Left ventricle myocardium inferior (tissue), 1 donor: ENCODE data around the gene KIRREL1. TPM values are rescaled to one million over a fixed set of nuclear protein-coding genes. Genes with fewer than 3 reads are reported as not detected.
A peak's percentile ranks its signal among the peaks of the same experiment; 100 is the strongest.

Source experiments
- DNase-seq: peaks from one replicate; pipeline ENCODE4 v3.0.0-alpha.2; 2020
- H3K27ac ChIP-seq: fragments of 200-600 bp; replicated peaks from 2 replicates; pipeline ENCODE4 v1.8.0; 2021
- H3K27me3 ChIP-seq: fragments of 200-600 bp; 2 replicates; pipeline ENCODE4 v1.8.0; 2021; ENCODE audit warnings: low read depth
- H3K36me3 ChIP-seq: fragments of 200-600 bp; 2 replicates; pipeline ENCODE4 v1.8.0; 2021
- H3K4me1 ChIP-seq: fragments of 200-600 bp; 2 replicates; pipeline ENCODE4 v1.8.0; 2021
- H3K4me3 ChIP-seq: fragments of 200-600 bp; 2 replicates; pipeline ENCODE4 v1.8.0; 2021; ENCODE audit warnings: mild to moderate bottlenecking, moderate library complexity
- H3K9me3 ChIP-seq: fragments of 200-600 bp; replicated peaks from 2 replicates; pipeline ENCODE4 v1.8.0; 2021
- CTCF ChIP-seq: fragments of 200-600 bp; IDR thresholded peaks from 2 replicates; pipeline ENCODE4 v1.8.0; 2021; ENCODE audit warnings: antibody characterized with exemption, mild to moderate bottlenecking, borderline replicate concordance
- intact Hi-C: fragments of 100-400 bp; cut with micrococcal nuclease; formaldehyde crosslinking; loops from one replicate; pipeline ENCODE4 v1.11.0; 2022
- total RNA-seq: library from RNA; stranded (reverse); fragmentation: NEBNext Ultra II Directional; extraction: Animal tissue kit (Norgen Biotek cat#: 25700); gene quantifications from one replicate; pipeline ENCODE4 v1.2.1, GENCODE V29; 2021
- donor health status: DM: no; HTN: yes; CAD: no; lungs with severe emphysema.

KIRREL1 gene
- total RNA-seq, 1 donor from 2014 or later, result 7.3 TPM

DNA sequence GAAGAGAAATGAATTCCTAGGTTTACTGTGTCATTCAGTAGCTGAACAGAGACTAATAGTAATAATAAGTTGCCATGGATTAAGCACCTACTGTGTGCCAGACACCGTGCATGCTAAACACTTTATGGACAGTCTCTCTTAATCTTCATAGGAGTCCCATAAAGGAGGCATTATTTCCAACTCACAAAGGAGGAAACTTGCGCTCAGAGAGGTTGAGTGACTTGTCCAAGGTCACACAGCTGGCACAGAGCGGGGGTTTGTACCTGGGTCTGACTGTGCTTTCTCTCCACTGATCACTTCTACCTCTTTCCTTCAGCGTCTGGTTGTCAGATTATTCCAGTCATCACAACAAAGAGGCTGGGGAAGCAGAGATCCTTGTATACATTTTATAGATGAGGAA is 91.3 kb downstream of the KIRREL1 start:
- Histone ChIP-seq H3K27ac (no peak overlapping the region), H3K4me1 (no peaks in the 10 kb centered on the region), H3K36me3 (peaks cover 45% of the 10 kb centered on the region), H3K4me3 (no peak overlapping the region), H3K9me3 (no peaks in the 10 kb centered on the region), H3K27me3 (no peaks in the 10 kb centered on the region)
- DNase-seq, result no peak
- TF ChIP-seq CTCF, result no peak
- intact Hi-C loops, result loop anchor here (5.0 kb wide), 1 partner anchor 92 kb away; the partner anchor contains the start of gene KIRREL1

- intact Hi-C loops, result loop anchor here (5.0 kb wide), 1 partner anchor 95 kb away; the partner anchor contains the start of gene KIRREL1
- Histone ChIP-seq H3K36me3 (peaks cover 65% of the 10 kb centered on the region), H3K27ac (no peak overlapping the region), H3K4me1 (no peaks in the 10 kb centered on the region), H3K27me3 (no peaks in the 10 kb centered on the region), H3K4me3 (no peak overlapping the region), H3K9me3 (no peaks in the 10 kb centered on the region)
- DNase-seq, result peak; percentile 35
- peak; percentile 87 for TF ChIP-seq CTCF
Measured at GRCh38 chr1:158087320-158087927, 94.0 kb downstream of the KIRREL1 start.

DNA sequence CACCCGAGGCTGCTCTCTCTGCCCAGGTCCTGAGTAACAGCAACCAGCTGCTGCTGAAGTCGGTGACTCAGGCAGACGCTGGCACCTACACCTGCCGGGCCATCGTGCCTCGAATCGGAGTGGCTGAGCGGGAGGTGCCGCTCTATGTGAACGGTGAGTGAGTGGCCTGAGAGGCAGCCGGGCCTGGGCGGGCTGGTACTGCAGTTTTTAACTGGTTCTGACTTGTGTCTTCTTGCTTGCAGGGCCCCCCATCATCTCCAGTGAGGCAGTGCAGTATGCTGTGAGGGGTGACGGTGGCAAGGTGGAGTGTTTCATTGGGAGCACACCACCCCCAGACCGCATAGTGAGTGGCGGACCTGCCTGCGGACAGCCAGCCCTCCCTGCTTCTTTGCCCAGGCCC is 96.0 kb downstream of the KIRREL1 start:
- H3K27ac ChIP-seq, result no peak overlapping the region
- peaks cover 73% of the 10 kb centered on the region for H3K36me3 ChIP-seq
- no peak for DNase-seq
- intact Hi-C loops, result loop anchor here (5.0 kb wide), 1 partner anchor 97 kb away; the partner anchor contains the start of gene KIRREL1
- H3K9me3 ChIP-seq, result no peaks in the 10 kb centered on the region
- no peaks in the 10 kb centered on the region for H3K4me1 ChIP-seq
- no peak for TF ChIP-seq CTCF
- H3K27me3 ChIP-seq, result no peaks in the 10 kb centered on the region
- H3K4me3 ChIP-seq, result no peak overlapping the region

DNA sequence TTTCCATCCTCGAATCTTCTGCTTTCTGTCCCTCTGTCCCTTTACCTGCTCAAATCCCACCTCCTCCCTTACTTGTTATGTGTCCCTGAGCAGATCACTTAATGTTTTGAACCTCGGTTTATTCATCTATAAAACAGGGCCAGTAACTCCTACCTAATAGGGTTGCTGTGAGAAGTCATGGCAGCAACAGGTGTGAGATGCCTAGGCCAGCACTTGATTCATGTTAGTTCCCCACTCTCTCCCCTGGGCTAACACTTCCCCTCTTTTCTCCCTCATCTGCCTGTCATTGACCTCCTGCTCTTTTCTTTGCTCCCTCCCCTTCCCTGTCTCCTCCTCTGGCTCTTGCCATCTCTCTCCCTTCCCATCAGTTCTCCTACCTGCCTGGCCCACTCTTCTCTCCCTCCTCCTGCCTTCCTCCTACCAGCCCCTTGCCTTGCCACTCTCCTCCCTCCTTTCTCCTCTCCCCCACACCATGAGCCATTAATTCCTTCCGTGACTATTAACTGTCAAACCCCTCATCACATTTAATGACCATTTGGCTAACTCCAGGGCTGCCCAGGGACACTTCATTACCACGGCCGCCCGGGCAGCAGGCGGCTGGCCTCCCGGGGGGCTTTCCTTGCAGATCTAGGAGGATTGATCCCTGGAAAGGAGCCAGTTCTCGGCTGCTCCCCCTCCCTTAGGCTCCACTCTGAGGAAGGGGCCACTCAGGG is 96.6 kb downstream of the KIRREL1 start:
- intact Hi-C loops, result loop anchor here (5.0 kb wide), 1 partner anchor 98 kb away; the partner anchor contains the start of gene KIRREL1
- H3K27ac ChIP-seq, result no peak overlapping the region
- peaks cover 72% of the 10 kb centered on the region for H3K36me3 ChIP-seq
- H3K27me3 ChIP-seq, result no peaks in the 10 kb centered on the region
- H3K4me1 ChIP-seq, result no peaks in the 10 kb centered on the region
- no peak for DNase-seq
- H3K4me3 ChIP-seq, result no peak overlapping the region
- no peak for TF ChIP-seq CTCF
- no peaks in the 10 kb centered on the region for H3K9me3 ChIP-seq

- intact Hi-C loops, result no loop called here
- no peak overlapping the region for H3K27ac ChIP-seq
- H3K27me3 ChIP-seq, result no peaks in the 10 kb centered on the region
- no peaks in the 10 kb centered on the region for H3K9me3 ChIP-seq
- no peak for DNase-seq
- peaks cover 52% of the 10 kb centered on the region for H3K36me3 ChIP-seq
- H3K4me1 ChIP-seq, result no peaks in the 10 kb centered on the region
- no peak for TF ChIP-seq CTCF
- no peak overlapping the region for H3K4me3 ChIP-seq
Measured at GRCh38 chr1:158093376-158093775, 99.9 kb downstream of the KIRREL1 start.
